Parathyroid adenoma (tissue), 2 donors: ENCODE data around the gene PPT2.
A peak's percentile ranks its signal among the peaks of the same experiment; 100 is the strongest.

Experiments
- H2AFZ ChIP-seq: fragments of 300-600 bp; sonication (generic); one replicate; pipeline ENCODE4 v1.7.0; 2017; ENCODE audit warnings: antibody characterized with exemption, mild to moderate bottlenecking
- H3K27ac ChIP-seq: fragments of 300-600 bp; sonication (generic); one replicate; pipeline ENCODE4 v1.7.0; 2017
- H3K27me3 ChIP-seq: fragments of 300-600 bp; sonication (generic); one replicate; pipeline ENCODE4 v1.7.0; 2017; ENCODE audit warnings: low read length; ENCODE audit not compliant: control insufficient read depth, insufficient read depth
- H3K36me3 ChIP-seq: fragments of 300-600 bp; sonication (generic); one replicate; pipeline ENCODE4 v1.7.0; 2017; ENCODE audit warnings: low read length; ENCODE audit not compliant: control insufficient read depth, insufficient read depth
- H3K4me1 ChIP-seq: fragments of 300-600 bp; sonication (generic); one replicate; pipeline ENCODE4 v1.7.0; 2017; ENCODE audit warnings: control low read depth
- H3K4me2 ChIP-seq: fragments of 300-600 bp; sonication (generic); one replicate; pipeline ENCODE4 v1.7.0; 2017; ENCODE audit warnings: low read length
- H3K4me3 ChIP-seq: fragments of 300-600 bp; sonication (generic); one replicate; pipeline ENCODE4 v1.7.0; 2017; ENCODE audit warnings: low read depth, low read length
- H3K79me2 ChIP-seq: fragments of 300-600 bp; sonication (generic); one replicate; pipeline ENCODE4 v1.7.0; 2017; ENCODE audit warnings: control low read depth
- H3K9ac ChIP-seq: fragments of 300-600 bp; sonication (generic); one replicate; pipeline ENCODE4 v1.7.0; 2017; ENCODE audit warnings: mild to moderate bottlenecking
- H3K9me3 ChIP-seq: fragments of 300-600 bp; sonication (generic); one replicate; pipeline ENCODE4 v1.7.0; 2017; ENCODE audit warnings: low read length; ENCODE audit not compliant: control insufficient read depth
- TF ChIP-seq, protein P1 (sequence below): fragments of 300-600 bp; sonication (generic); IDR thresholded peaks from one replicate; pipeline ENCODE4 v1.7.0; 2017; ENCODE audit warnings: antibody characterized with exemption, mild to moderate bottlenecking
- donor health status: primary hyperparathyroidism.

PPT2 gene

DNA sequence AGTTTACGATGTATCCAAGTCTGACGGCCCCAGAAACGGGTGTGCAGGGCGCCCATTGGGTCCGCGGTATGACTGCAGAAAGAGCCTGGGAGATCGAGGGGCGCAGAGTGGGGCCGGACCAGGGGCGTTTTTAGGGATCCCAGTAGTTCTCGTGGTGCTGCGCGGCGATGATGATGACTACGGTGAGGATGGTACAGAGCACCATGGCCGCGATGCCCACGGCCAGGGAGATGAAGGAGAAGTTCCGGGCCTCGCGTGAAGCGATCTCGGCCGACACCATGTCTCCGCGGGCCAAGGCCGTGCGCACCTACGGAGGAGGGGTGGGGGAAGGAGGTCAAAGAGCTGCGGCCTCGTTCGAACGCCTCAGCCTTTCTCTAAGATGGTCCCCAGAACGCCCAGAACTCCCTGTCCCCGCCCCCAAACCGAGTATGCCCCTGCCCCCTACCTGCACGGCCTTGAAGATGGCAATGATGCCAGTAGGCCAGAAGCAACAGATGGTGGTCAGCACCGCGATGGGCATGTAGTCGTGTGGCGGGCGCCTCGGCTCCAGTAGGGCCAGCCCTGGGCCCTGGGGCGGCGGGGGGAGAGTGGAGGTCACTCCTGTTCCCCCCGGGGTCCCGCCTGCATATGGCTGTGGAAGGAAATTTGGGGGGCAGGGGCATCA is 4.7 kb upstream of the PPT2 start:
- H3K79me2 ChIP-seq, result peaks cover 1% of the 10 kb centered on the region
- no peak overlapping the region for H3K9ac ChIP-seq
- H3K4me3 ChIP-seq, result no peak overlapping the region

GRCh38 chr6:32149932-32150870 is 3.7 kb upstream of the PPT2 start:
- H3K4me3 ChIP-seq, result no peak overlapping the region
- H3K36me3 ChIP-seq, result no peaks in the 10 kb centered on the region
- H3K4me1 ChIP-seq, result peaks cover 15% of the 10 kb centered on the region
- H3K9me3 ChIP-seq, result no peaks in the 10 kb centered on the region
- no peaks in the 10 kb centered on the region for H3K27me3 ChIP-seq
- TF ChIP-seq, protein P1, sequence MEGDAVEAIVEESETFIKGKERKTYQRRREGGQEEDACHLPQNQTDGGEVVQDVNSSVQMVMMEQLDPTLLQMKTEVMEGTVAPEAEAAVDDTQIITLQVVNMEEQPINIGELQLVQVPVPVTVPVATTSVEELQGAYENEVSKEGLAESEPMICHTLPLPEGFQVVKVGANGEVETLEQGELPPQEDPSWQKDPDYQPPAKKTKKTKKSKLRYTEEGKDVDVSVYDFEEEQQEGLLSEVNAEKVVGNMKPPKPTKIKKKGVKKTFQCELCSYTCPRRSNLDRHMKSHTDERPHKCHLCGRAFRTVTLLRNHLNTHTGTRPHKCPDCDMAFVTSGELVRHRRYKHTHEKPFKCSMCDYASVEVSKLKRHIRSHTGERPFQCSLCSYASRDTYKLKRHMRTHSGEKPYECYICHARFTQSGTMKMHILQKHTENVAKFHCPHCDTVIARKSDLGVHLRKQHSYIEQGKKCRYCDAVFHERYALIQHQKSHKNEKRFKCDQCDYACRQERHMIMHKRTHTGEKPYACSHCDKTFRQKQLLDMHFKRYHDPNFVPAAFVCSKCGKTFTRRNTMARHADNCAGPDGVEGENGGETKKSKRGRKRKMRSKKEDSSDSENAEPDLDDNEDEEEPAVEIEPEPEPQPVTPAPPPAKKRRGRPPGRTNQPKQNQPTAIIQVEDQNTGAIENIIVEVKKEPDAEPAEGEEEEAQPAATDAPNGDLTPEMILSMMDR, result no peak
- H3K9ac ChIP-seq, result no peak overlapping the region
- H2AFZ ChIP-seq, result no peak overlapping the region
- H3K79me2 ChIP-seq, result peaks cover 9% of the 10 kb centered on the region
- no peak overlapping the region for H3K27ac ChIP-seq
- H3K4me2 ChIP-seq, result no peak overlapping the region

More for the DNA sequence above, 4.7 kb upstream of the PPT2 start:
- TF ChIP-seq, protein P1, result no peak
- peaks cover 12% of the 10 kb centered on the region for H3K4me1 ChIP-seq
- H2AFZ ChIP-seq, result no peak overlapping the region
- no peaks in the 10 kb centered on the region for H3K9me3 ChIP-seq
- no peak overlapping the region for H3K27ac ChIP-seq
- no peaks in the 10 kb centered on the region for H3K36me3 ChIP-seq
- no peaks in the 10 kb centered on the region for H3K27me3 ChIP-seq
- no peak overlapping the region for H3K4me2 ChIP-seq

- peak overlapping the region; percentile 36 for H3K4me3 ChIP-seq
- TF ChIP-seq, protein P1, result no peak
Measured at GRCh38 chr6:32151181-32151862, 2.6 kb upstream of the PPT2 start.

GRCh38 chr6:32151863-32152768 is 1.8 kb upstream of the PPT2 start, which contains the start of gene PRRT1:
PRRT1 (minus strand) TSS chr6:32151939; CDS start chr6:32151827, 112 bp downstream.
- Histone ChIP-seq H3K36me3 (no peaks in the 10 kb centered on the region), H3K9me3 (no peaks in the 10 kb centered on the region), H3K4me2 (peak within 1 kb of the TSS; percentile 88), H2AFZ (peak within 1 kb of the TSS; percentile 80), H3K27ac (peak within 1 kb of the TSS; percentile 98), H3K4me1 (peaks cover 15% of the 10 kb centered on the region), H3K27me3 (no peaks in the 10 kb centered on the region), H3K79me2 (peaks cover 9% of the 10 kb centered on the region), H3K4me3 (peak within 1 kb of the TSS; percentile 80), H3K9ac (peak within 1 kb of the TSS; percentile 50)
- TF ChIP-seq, protein P1, result no peak

More at GRCh38 chr6:32151181-32151862, 2.6 kb upstream of the PPT2 start:
- H3K27ac ChIP-seq, result peak overlapping the region; percentile 39
- no peaks in the 10 kb centered on the region for H3K9me3 ChIP-seq
- H3K36me3 ChIP-seq, result no peaks in the 10 kb centered on the region
- peaks cover 9% of the 10 kb centered on the region for H3K79me2 ChIP-seq
- no peak overlapping the region for H3K9ac ChIP-seq
- H3K4me1 ChIP-seq, result peaks cover 15% of the 10 kb centered on the region
- H2AFZ ChIP-seq, result peak overlapping the region; percentile 80
- no peaks in the 10 kb centered on the region for H3K27me3 ChIP-seq
- H3K4me2 ChIP-seq, result peak overlapping the region; percentile 46
